GM21526 (cell line): ENCODE data around the gene GALNT12.

Experiments used
- ATAC-seq: cut with Tn5 transposase; IDR thresholded peaks from one replicate; pipeline ENCODE4 v1.9.1; 2021; ENCODE audit warnings: moderate library complexity; ENCODE audit not compliant: unreplicated experiment, low FRiP score

Gene GALNT12

GRCh38 chr9:98781588-98782383 is 25.7 kb upstream of the GALNT12 start:
- no peak for ATAC-seq

- no peak for ATAC-seq
Observed at GRCh38 chr9:98783518-98784226, 23.8 kb upstream of the GALNT12 start.

- ATAC-seq: no peak
Observed at GRCh38 chr9:98784831-98785806, 22.4 kb upstream of the GALNT12 start.

GRCh38 chr9:98786750-98787510 is 20.5 kb upstream of the GALNT12 start:
- no peak for ATAC-seq

GRCh38 chr9:98787766-98788335 is 19.6 kb upstream of the GALNT12 start:
- no peak for ATAC-seq

- ATAC-seq: no peak
Observed at GRCh38 chr9:98789483-98790133, 17.9 kb upstream of the GALNT12 start.

- ATAC-seq: no peak
Observed at GRCh38 chr9:98790134-98790841, 17.2 kb upstream of the GALNT12 start.

GRCh38 chr9:98790842-98791607 is 16.4 kb upstream of the GALNT12 start:
- no peak for ATAC-seq

GRCh38 chr9:98791608-98792490 is 15.6 kb upstream of the GALNT12 start:
- no peak for ATAC-seq

GRCh38 chr9:98793031-98793430 is 14.4 kb upstream of the GALNT12 start:
- no peak for ATAC-seq

GRCh38 chr9:98794802-98795201 is 12.7 kb upstream of the GALNT12 start:
- no peak for ATAC-seq

GRCh38 chr9:98795295-98795955 is 12.0 kb upstream of the GALNT12 start:
- ATAC-seq: no peak

- ATAC-seq: peak; percentile 29
Observed at GRCh38 chr9:98795970-98796363, 11.5 kb upstream of the GALNT12 start.

GRCh38 chr9:98796364-98797101 is 10.9 kb upstream of the GALNT12 start, which contains the start of gene ANKS6:
ANKS6 (minus strand) TSS chr9:98796555; CDS start chr9:98796491, 64 bp downstream.
- ATAC-seq: peak; percentile 85

GRCh38 chr9:98797491-98797890 is 10.0 kb upstream of the GALNT12 start:
- no peak for ATAC-seq

GRCh38 chr9:98798254-98798653 is 9.2 kb upstream of the GALNT12 start:
- ATAC-seq: no peak
